SK-N-MC (cell line): ENCODE measurements around the gene LAMA5.

ENCODE experiments used
- EZH2 ChIP-seq: fragments of 200-600 bp; sonication (generic); IDR thresholded peaks from one replicate; pipeline ENCODE4 v1.6.1; 2017; ENCODE audit warnings: antibody characterized with exemption
- POLR2AphosphoS5 ChIP-seq: IDR thresholded peaks from 2 replicates; pipeline ENCODE4 v1.6.1; 2012; ENCODE audit warnings: mild to moderate bottlenecking, low read depth, low read length, borderline replicate concordance

GRCh38 chr20:62293946-62294345 is 73.2 kb downstream of the LAMA5 start:
- TF ChIP-seq POLR2AphosphoS5 (no peak), EZH2 (no peak)
